Adrenal gland (tissue), 5 donors: Measurements from ENCODE around the gene TGFBRAP1.

Experiments
- CTCF ChIP-seq, 6 experiments: fragments of 450-650 bp in 4 of 6; fragments of 200-600 bp in 2 of 6; sonication (generic) in 1 of 6; IDR thresholded peaks; 1 replicate in 5 of 6; 2 replicates in 1 of 6; pipeline versions ENCODE4 v1.5.1 to v1.8.0; 2016 to 2021; ENCODE audit warnings: antibody characterized with exemption in 6 of 6, mild to moderate bottlenecking in 2 of 6, moderate library complexity in 1 of 6
- POLR2A ChIP-seq, 2 donors: fragments of 450-650 bp; IDR thresholded peaks; one replicate each; pipeline ENCODE4 v1.6.1; 2017; ENCODE audit warnings: antibody characterized with exemption in 2 of 2, mild to moderate bottlenecking in 2 of 2, moderate library complexity in 1 of 2
- donor health status: DM: no; HTN: no; CAD: no.

GRCh38 chr2:105243961-105244360 is 85.6 kb downstream of the TGFBRAP1 start:
- TF ChIP-seq CTCF (IDR thresholded peaks at IDR 0.05) (no peak), POLR2A (IDR thresholded peaks at IDR 0.05) (no peak)
